Heart left ventricle (tissue), 13 donors: ENCODE results near the gene RNASE8.

Experiments used
- CTCF ChIP-seq, 12 donors: fragments of 200-600 bp; sonication (generic) in 4 of 12; IDR thresholded peaks; one replicate each; pipeline versions ENCODE4 v1.5.0 to v1.8.0; 2018 to 2022; ENCODE audit warnings: antibody characterized with exemption in 12 of 12, mild to moderate bottlenecking in 5 of 12
- POLR2A ChIP-seq, 2 donors: fragments of 450-650 bp; IDR thresholded peaks; one replicate each; pipeline ENCODE4 v1.6.1; 2017; ENCODE audit warnings: antibody characterized with exemption in 2 of 2, mild to moderate bottlenecking in 2 of 2, moderate library complexity in 2 of 2
- donor health status: ischemic (EF 13 %, LVEDD 7.1; RV severe dilation, severe dysfunction).
- donor health status: DM: no; HTN: yes; CAD: no.
- donor health status: DM: no; HTN: no; CAD: no.
- donor health status: ischemic (EF 25% LVEDD 6.9; RV normal size, moderate dysfunction).
- donor health status: ischemic (EF 25% LVEDD 5.7; RV mildly dilated, moderate dysfunction).
- donor health status: ischemic (EF 35%, LVEDD 5.7; RV mildly dilated, moderate dysfunction).
- donor health status: nonischemic (EF 11% LVEDD 7.7; RV severe dilation, severe dysfunction).
- donor health status: DM: yes; HTN: yes; CAD: no.
- donor health status: PGD.
- donor health status: ischemic (EF 29% LVEDD 5.4; RV normal size, mild dysfunction).
- donor health status: nonischemic (EF 23%, LVEDD 6.1; RV moderate dilation, normal function).

- TF ChIP-seq CTCF (IDR thresholded peaks at IDR 0.05), result peak in 1 of 12 donors; percentile 5
- TF ChIP-seq POLR2A (IDR thresholded peaks at IDR 0.05), result no peak
These were observed at the start of gene RNASE8 for GRCh38 chr14:21057803-21058675.
